Activated CD8-positive, alpha-beta memory T cell treated with anti-CD3 and anti-CD28 coated beads, Interleukin-2, amount 50 U/mL, for 4 hours (primary cell): ENCODE measurements around the gene SSNA1.
A peak's percentile ranks its signal among the peaks of the same experiment; 100 is the strongest.

Experiments used
- DNase-seq: peaks from one replicate; pipeline ENCODE4 v3.0.0-alpha.2; 2020

SSNA1 gene

GRCh38 chr9:137223078-137223970 is 34.8 kb downstream of the SSNA1 start:
- DNase-seq, result peak; percentile 96

GRCh38 chr9:137224830-137225694 is 36.6 kb downstream of the SSNA1 start, which contains the start of gene CYSRT1:
Gene CYSRT1, plus strand, starts transcription at chr9:137225174. Its CDS starts 448 bp downstream, at chr9:137225622.
- no peak for DNase-seq

- DNase-seq, result no peak
Measured at GRCh38 chr9:137225699-137226331, 37.3 kb downstream of the SSNA1 start.

GRCh38 chr9:137226338-137227053 is 38.0 kb downstream of the SSNA1 start:
- no peak for DNase-seq

GRCh38 chr9:137227054-137227852 is 38.8 kb downstream of the SSNA1 start, which contains the start of gene RNF224:
Gene RNF224, plus strand, starts transcription at chr9:137227502. Its CDS starts 834 bp downstream, at chr9:137228336.
- peak; percentile 84 for DNase-seq

- no peak for DNase-seq
Measured at GRCh38 chr9:137227853-137228505, 39.5 kb downstream of the SSNA1 start.

GRCh38 chr9:137228506-137228967 is 40.1 kb downstream of the SSNA1 start:
- DNase-seq, result no peak

GRCh38 chr9:137228968-137229896 is 40.8 kb downstream of the SSNA1 start:
- no peak for DNase-seq

- no peak for DNase-seq
Measured at GRCh38 chr9:137229903-137230704, 41.6 kb downstream of the SSNA1 start.

GRCh38 chr9:137230705-137231371 is 42.4 kb downstream of the SSNA1 start, which contains the start of gene SLC34A3:
Gene SLC34A3, plus strand, starts transcription at chr9:137230901. Its CDS starts 802 bp downstream, at chr9:137231703.
- no peak for DNase-seq

GRCh38 chr9:137231372-137232039 is 43.0 kb downstream of the SSNA1 start:
- DNase-seq, result no peak

- DNase-seq, result no peak
Measured at GRCh38 chr9:137232101-137232500, 43.6 kb downstream of the SSNA1 start.

GRCh38 chr9:137232510-137232909 is 44.0 kb downstream of the SSNA1 start:
- no peak for DNase-seq

- DNase-seq, result no peak
Measured at GRCh38 chr9:137233143-137233980, 44.9 kb downstream of the SSNA1 start.

- no peak for DNase-seq
Measured at GRCh38 chr9:137234055-137234697, 45.7 kb downstream of the SSNA1 start.
